Osteocyte (in vitro differentiated cells): Measurements from ENCODE around the gene CELSR3. TPM values are rescaled to one million over a fixed set of nuclear protein-coding genes. Genes with fewer than 3 reads are reported as not detected.

Experiments used
- DNase-seq: peaks from one replicate; pipeline ENCODE4 v3.0.0; 2021; ENCODE audit warnings: mixed read lengths; ENCODE audit not compliant: unreplicated experiment; ENCODE audit errors: extremely low spot score
- H3K27ac Mint-ChIP-seq: one replicate; pipeline ENCODE4 v1.8.0; 2021; ENCODE audit warnings: mild to moderate bottlenecking, mixed read lengths; ENCODE audit not compliant: unreplicated experiment
- H3K27me3 Mint-ChIP-seq: one replicate; pipeline ENCODE4 v1.8.0; 2021; ENCODE audit warnings: mixed read lengths; ENCODE audit not compliant: unreplicated experiment
- H3K36me3 Mint-ChIP-seq: one replicate; pipeline ENCODE4 v1.8.0; 2021; ENCODE audit warnings: mixed read lengths; ENCODE audit not compliant: unreplicated experiment
- H3K4me1 Mint-ChIP-seq: one replicate; pipeline ENCODE4 v1.8.0; 2021; ENCODE audit warnings: mixed read lengths; ENCODE audit not compliant: unreplicated experiment
- H3K4me3 Mint-ChIP-seq: one replicate; pipeline ENCODE4 v1.8.0; 2021; ENCODE audit warnings: mild to moderate bottlenecking, moderate library complexity, mixed read lengths; ENCODE audit not compliant: unreplicated experiment
- H3K9me3 Mint-ChIP-seq: one replicate; pipeline ENCODE4 v1.8.0; 2021; ENCODE audit warnings: mixed read lengths; ENCODE audit not compliant: unreplicated experiment
- CTCF ChIP-seq: fragments of 200-600 bp; sonication (generic); IDR thresholded peaks from 2 replicates; pipeline ENCODE4 v1.5.0; 2021; ENCODE audit warnings: antibody characterized with exemption, mild to moderate bottlenecking, moderate library complexity
- total RNA-seq: library from RNA; stranded (reverse); gene quantifications from 2 replicates; pipeline ENCODE4 v1.2.1, GENCODE V29; 2021

Gene CELSR3
- total RNA-seq, 1 donor from 2014 or later, result 7.1 TPM

GRCh38 chr3:48593337-48593736 is 69.3 kb downstream of the CELSR3 start:
- peaks cover 6% of the 10 kb centered on the region for H3K36me3 Mint-ChIP-seq
- no peak overlapping the region for H3K4me3 Mint-ChIP-seq
- no peak overlapping the region for H3K27ac Mint-ChIP-seq
- H3K27me3 Mint-ChIP-seq, result no peaks in the 10 kb centered on the region
- H3K9me3 Mint-ChIP-seq, result no peaks in the 10 kb centered on the region
- no peak for TF ChIP-seq CTCF
- DNase-seq, result no peak
- H3K4me1 Mint-ChIP-seq, result peaks cover 37% of the 10 kb centered on the region

- DNase-seq, result no peak
- Mint-ChIP-seq H3K4me3 (no peak overlapping the region), H3K27me3 (no peaks in the 10 kb centered on the region), H3K27ac (no peak overlapping the region), H3K9me3 (no peaks in the 10 kb centered on the region), H3K36me3 (peaks cover 6% of the 10 kb centered on the region), H3K4me1 (peaks cover 30% of the 10 kb centered on the region)
- no peak for TF ChIP-seq CTCF
Measured at GRCh38 chr3:48592519-48593087, 70.1 kb downstream of the CELSR3 start.

- Mint-ChIP-seq H3K9me3 (no peaks in the 10 kb centered on the region), H3K4me1 (peaks cover 23% of the 10 kb centered on the region), H3K27me3 (no peaks in the 10 kb centered on the region), H3K4me3 (no peak overlapping the region), H3K27ac (no peak overlapping the region), H3K36me3 (peaks cover under 1% of the 10 kb centered on the region)
- DNase-seq, result no peak
- no peak for TF ChIP-seq CTCF
Measured at GRCh38 chr3:48591886-48592518, 70.7 kb downstream of the CELSR3 start.

GRCh38 chr3:48591436-48591835 is 71.2 kb downstream of the CELSR3 start:
- H3K4me3 Mint-ChIP-seq, result no peak overlapping the region
- no peak for DNase-seq

More at GRCh38 chr3:48591436-48591835, 71.2 kb downstream of the CELSR3 start:
- Mint-ChIP-seq H3K4me1 (peaks cover 18% of the 10 kb centered on the region), H3K9me3 (no peaks in the 10 kb centered on the region), H3K27ac (no peak overlapping the region), H3K36me3 (no peaks in the 10 kb centered on the region), H3K27me3 (no peaks in the 10 kb centered on the region)
- no peak for TF ChIP-seq CTCF
